Epithelial cell of esophagus (primary cell): ENCODE data around the gene HNRNPD.
"Not testable (repeated sequence)": the region's sequence is repeated elsewhere in the genome, so short reads cannot be mapped to it uniquely, and the experiment has no call there.

Experiments used
- DNase-seq: peaks from one replicate; pipeline ENCODE4 v3.0.0; 2010; ENCODE audit warnings: low read depth
- H3K4me3 ChIP-seq: 2 replicates; pipeline ENCODE4 v1.5.1; 2011; ENCODE audit warnings: mild to moderate bottlenecking, low read length, control low read depth
- CTCF ChIP-seq: IDR thresholded peaks from 2 replicates; pipeline ENCODE4 v1.5.1; 2011; ENCODE audit warnings: low read depth, mild to moderate bottlenecking, low read length, control low read depth, inconsistent platforms; ENCODE audit not compliant: insufficient read depth; ENCODE audit errors: missing control alignments

Gene HNRNPD

GRCh38 chr4:82372517-82373485 lies 990 bp downstream of the HNRNPD start:
- H3K4me3 ChIP-seq = peak overlapping the region; percentile 94
- DNase-seq = peak; percentile 89
- TF ChIP-seq CTCF = no peak

- peak; percentile 30 for DNase-seq
- H3K4me3 ChIP-seq = peak overlapping the region; percentile 94
- no peak for TF ChIP-seq CTCF
These were observed 2.3 kb downstream of the HNRNPD start for GRCh38 chr4:82371497-82371896.

GRCh38 chr4:82367438-82368097 lies 6.2 kb downstream of the HNRNPD start:
- no peak for TF ChIP-seq CTCF
- DNase-seq = no peak
- H3K4me3 ChIP-seq = no peak overlapping the region

GRCh38 chr4:82366431-82366830 lies 7.4 kb downstream of the HNRNPD start:
- not testable (repeated sequence) for H3K4me3 ChIP-seq

GRCh38 chr4:82363896-82364487 lies 9.8 kb downstream of the HNRNPD start:
- no peak overlapping the region for H3K4me3 ChIP-seq
- no peak for DNase-seq
- TF ChIP-seq CTCF = no peak

More at GRCh38 chr4:82366431-82366830, 7.4 kb downstream of the HNRNPD start:
- DNase-seq = not testable (repeated sequence)

- DNase-seq = no peak
- TF ChIP-seq CTCF = no peak
- H3K4me3 ChIP-seq = no peak overlapping the region
These were observed 11.2 kb downstream of the HNRNPD start for GRCh38 chr4:82362565-82362964.
